ENCODE data around the gene ZDHHC11B.

DNA sequence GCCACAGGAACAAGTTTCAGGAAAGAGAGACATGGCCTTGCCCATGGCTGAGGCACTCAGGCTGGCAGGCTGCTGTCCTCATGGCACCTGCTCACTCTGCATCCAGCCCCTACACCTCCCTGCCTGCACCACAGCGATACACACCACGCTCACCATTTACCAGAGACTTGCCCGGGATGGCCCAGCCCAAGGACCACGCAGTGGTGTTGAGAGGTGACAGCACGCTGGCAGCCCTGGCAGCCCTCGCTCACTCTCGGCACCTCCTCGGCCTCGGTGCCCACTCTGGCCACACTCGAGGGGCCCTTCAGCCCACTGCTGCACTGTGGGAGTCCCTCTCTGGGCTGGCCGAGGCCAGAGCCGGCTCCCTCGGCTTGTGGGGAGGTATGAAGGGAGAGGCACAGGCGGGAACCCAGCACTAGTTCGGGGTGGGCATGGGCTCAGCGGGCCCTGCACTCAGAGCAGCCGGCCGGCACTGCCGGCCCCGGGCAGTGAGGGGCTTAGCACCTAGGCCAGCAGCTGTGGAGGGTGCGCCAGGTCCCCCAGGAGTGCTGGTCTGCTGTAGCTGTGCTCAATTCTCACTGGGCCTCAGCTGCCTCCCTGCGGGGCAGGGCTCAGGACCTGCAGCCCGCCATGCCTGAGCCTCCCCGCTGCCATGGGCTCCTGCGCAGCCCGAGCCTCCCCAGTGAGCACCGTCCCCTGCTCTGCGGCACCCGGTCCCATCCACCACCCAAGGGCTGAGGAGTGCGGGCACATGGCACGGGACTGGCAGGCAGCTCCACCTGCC, 20.3 kb downstream of the ZDHHC11B start:
- TF ChIP-seq, protein P1, sequence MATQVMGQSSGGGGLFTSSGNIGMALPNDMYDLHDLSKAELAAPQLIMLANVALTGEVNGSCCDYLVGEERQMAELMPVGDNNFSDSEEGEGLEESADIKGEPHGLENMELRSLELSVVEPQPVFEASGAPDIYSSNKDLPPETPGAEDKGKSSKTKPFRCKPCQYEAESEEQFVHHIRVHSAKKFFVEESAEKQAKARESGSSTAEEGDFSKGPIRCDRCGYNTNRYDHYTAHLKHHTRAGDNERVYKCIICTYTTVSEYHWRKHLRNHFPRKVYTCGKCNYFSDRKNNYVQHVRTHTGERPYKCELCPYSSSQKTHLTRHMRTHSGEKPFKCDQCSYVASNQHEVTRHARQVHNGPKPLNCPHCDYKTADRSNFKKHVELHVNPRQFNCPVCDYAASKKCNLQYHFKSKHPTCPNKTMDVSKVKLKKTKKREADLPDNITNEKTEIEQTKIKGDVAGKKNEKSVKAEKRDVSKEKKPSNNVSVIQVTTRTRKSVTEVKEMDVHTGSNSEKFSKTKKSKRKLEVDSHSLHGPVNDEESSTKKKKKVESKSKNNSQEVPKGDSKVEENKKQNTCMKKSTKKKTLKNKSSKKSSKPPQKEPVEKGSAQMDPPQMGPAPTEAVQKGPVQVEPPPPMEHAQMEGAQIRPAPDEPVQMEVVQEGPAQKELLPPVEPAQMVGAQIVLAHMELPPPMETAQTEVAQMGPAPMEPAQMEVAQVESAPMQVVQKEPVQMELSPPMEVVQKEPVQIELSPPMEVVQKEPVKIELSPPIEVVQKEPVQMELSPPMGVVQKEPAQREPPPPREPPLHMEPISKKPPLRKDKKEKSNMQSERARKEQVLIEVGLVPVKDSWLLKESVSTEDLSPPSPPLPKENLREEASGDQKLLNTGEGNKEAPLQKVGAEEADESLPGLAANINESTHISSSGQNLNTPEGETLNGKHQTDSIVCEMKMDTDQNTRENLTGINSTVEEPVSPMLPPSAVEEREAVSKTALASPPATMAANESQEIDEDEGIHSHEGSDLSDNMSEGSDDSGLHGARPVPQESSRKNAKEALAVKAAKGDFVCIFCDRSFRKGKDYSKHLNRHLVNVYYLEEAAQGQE (IDR thresholded peaks at IDR 0.05; ENCODE audit: borderline replicate concordance), result no peak
- no peak for TF ChIP-seq CTCF (IDR thresholded peaks at IDR 0.05; ENCODE audit: poor library complexity, severe bottlenecking)
- no peak for TF ChIP-seq POLR2AphosphoS5 (IDR thresholded peaks at IDR 0.05)
- TF ChIP-seq SMC3 (conservative IDR thresholded peaks at IDR 0.05; ENCODE audit: poor library complexity), result no peak
- no peak for TF ChIP-seq EZH2 (IDR thresholded peaks at IDR 0.05; ENCODE audit: borderline replicate concordance, insufficient read depth, low read length, poor library complexity, severe bottlenecking)
- TF ChIP-seq EP300 (conservative IDR thresholded peaks at IDR 0.05; ENCODE audit: poor library complexity, severe bottlenecking), result no peak
- no peak for TF ChIP-seq RAD21 (conservative IDR thresholded peaks at IDR 0.05)
- TF ChIP-seq TAF1 (IDR thresholded peaks at IDR 0.05; ENCODE audit: low read depth), result no peak
